ENCODE measurements around the gene TMTC2. TPM values are rescaled to one million over a fixed set of nuclear protein-coding genes. Genes with fewer than 3 reads are reported as not detected.
A peak's percentile ranks its signal among the peaks of the same experiment; 100 is the strongest.

TMTC2 gene
- total and polyA plus RNA-seq, 2 experiments from 2014 or later = 1.5 to 12.0 TPM

- TF ChIP-seq CTCF (IDR thresholded peaks at IDR 0.05; ENCODE audit: poor library complexity) = no peak
- TF ChIP-seq EZH2 (IDR thresholded peaks at IDR 0.05; ENCODE audit: borderline replicate concordance) = no peak
- TF ChIP-seq EZH2phosphoT487 (IDR thresholded peaks at IDR 0.05; ENCODE audit: low read depth, severe bottlenecking, unreplicated experiment) = no peak
- peaks cover 2% of the 10 kb centered on the region for H4K20me1 ChIP-seq (ENCODE audit: insufficient read depth, poor library complexity, severe bottlenecking)
- H3K4me3 ChIP-seq = no peak overlapping the region
- no peaks in the 10 kb centered on the region for H3K27me3 ChIP-seq
- 91% methylated on average over 3 of the region's 3 CpGs for WGBS (ENCODE audit: low lambda C conversion rate, missing lambda C conversion rate)
- H3K4me2 ChIP-seq = no peak overlapping the region
- H3K4me1 ChIP-seq (ENCODE audit: insufficient read depth) = peaks cover 5% of the 10 kb centered on the region
- no peaks in the 10 kb centered on the region for H3K36me3 ChIP-seq (replicated peaks; ENCODE audit: insufficient read depth, low read depth)
- H3K9me2 ChIP-seq (replicated peaks; ENCODE audit: insufficient read depth) = no peaks in the 10 kb centered on the region
- DNase-seq (ENCODE audit: low spot score) = no peak
- no peaks in the 10 kb centered on the region for H3K79me2 ChIP-seq
- H3K9me3 ChIP-seq (ENCODE audit: low read depth) = no peaks in the 10 kb centered on the region
- peak overlapping the region; percentile 73 for H3K27ac ChIP-seq
- H2AFZ ChIP-seq = no peak overlapping the region
These were observed 243.6 kb downstream of the TMTC2 start for GRCh38 chr12:82930301-82930700.

GRCh38 chr12:82931349-82932116 is 244.8 kb downstream of the TMTC2 start:
- Histone ChIP-seq H3K27me3 (no peaks in the 10 kb centered on the region), H3K4me3 (no peak overlapping the region), H3K36me3 (replicated peaks; ENCODE audit: insufficient read depth, low read depth) (no peaks in the 10 kb centered on the region), H3K9me3 (ENCODE audit: low read depth) (no peaks in the 10 kb centered on the region), H3K4me1 (ENCODE audit: insufficient read depth) (peaks cover 5% of the 10 kb centered on the region), H4K20me1 (ENCODE audit: insufficient read depth, poor library complexity, severe bottlenecking) (peaks cover 2% of the 10 kb centered on the region), H2AFZ (peak overlapping the region; percentile 52), H3K79me2 (no peaks in the 10 kb centered on the region), H3K9me2 (replicated peaks; ENCODE audit: insufficient read depth) (no peaks in the 10 kb centered on the region), H3K27ac (peak overlapping the region; percentile 73), H3K4me2 (peak overlapping the region; percentile 22)
- TF ChIP-seq CTCF (IDR thresholded peaks at IDR 0.05; ENCODE audit: poor library complexity) (no peak), EZH2phosphoT487 (IDR thresholded peaks at IDR 0.05; ENCODE audit: low read depth, severe bottlenecking, unreplicated experiment) (no peak), EZH2 (IDR thresholded peaks at IDR 0.05; ENCODE audit: borderline replicate concordance) (no peak)
- WGBS (ENCODE audit: low lambda C conversion rate, missing lambda C conversion rate) = 55% methylated on average over 5 of the region's 5 CpGs
- DNase-seq (ENCODE audit: low spot score) = peak; percentile 28

GRCh38 chr12:82937151-82937550 is 250.4 kb downstream of the TMTC2 start:
- Histone ChIP-seq H2AFZ (no peak overlapping the region), H3K36me3 (replicated peaks; ENCODE audit: insufficient read depth, low read depth) (no peaks in the 10 kb centered on the region), H3K4me3 (no peak overlapping the region), H3K9me3 (ENCODE audit: low read depth) (no peaks in the 10 kb centered on the region), H3K9me2 (replicated peaks; ENCODE audit: insufficient read depth) (no peaks in the 10 kb centered on the region), H3K4me1 (ENCODE audit: insufficient read depth) (no peaks in the 10 kb centered on the region), H3K4me2 (no peak overlapping the region), H3K27ac (no peak overlapping the region), H3K79me2 (no peaks in the 10 kb centered on the region), H4K20me1 (ENCODE audit: insufficient read depth, poor library complexity, severe bottlenecking) (peaks cover 2% of the 10 kb centered on the region), H3K27me3 (no peaks in the 10 kb centered on the region)
- 43% methylated on average over 2 of the region's 2 CpGs for WGBS (ENCODE audit: low lambda C conversion rate, missing lambda C conversion rate)
- TF ChIP-seq EZH2 (IDR thresholded peaks at IDR 0.05; ENCODE audit: borderline replicate concordance) (no peak), CTCF (IDR thresholded peaks at IDR 0.05; ENCODE audit: poor library complexity) (no peak), EZH2phosphoT487 (IDR thresholded peaks at IDR 0.05; ENCODE audit: low read depth, severe bottlenecking, unreplicated experiment) (no peak)
- no peak for DNase-seq (ENCODE audit: low spot score)

Measured in hepatocyte (in vitro differentiated cells).